HCT116 (cell line): Measurements from ENCODE around the gene ZNF561. TPM values are rescaled to one million over a fixed set of nuclear protein-coding genes. Genes with fewer than 3 reads are reported as not detected.

Experiments
- ATAC-seq: fragments of 200-7000 bp; cut with Tn5 transposase; 2 replicates; pipeline ENCODE4 v1.9.1; 2020; ENCODE audit warnings: mild to moderate bottlenecking, moderate library complexity
- BruUV-seq: library from RNA; stranded (reverse); fragments of 400-500 nt; replicated peaks from 2 replicates; lab custom pipeline; 2021; lab: Mats Ljungman, UMichigan
- CTCF ChIA-PET: fragments of 300-600 bp; sonication (Branson Sonifier 250); formaldehyde crosslinking; loops from one replicate; lab custom pipeline; 2021; ENCODE audit warnings: antibody characterized with exemption; lab: Charles Lee
- POLR2A ChIA-PET: fragments of 300-600, 350-600 bp; sonication (Branson Sonifier 250); formaldehyde crosslinking; loops from one replicate; lab custom pipeline; 2021; ENCODE audit warnings: antibody characterized with exemption; lab: Charles Lee
- RAD21 ChIA-PET, 2 experiments: fragments of 300-600 bp; sonication (Branson Sonifier 250); formaldehyde crosslinking; loops; one replicate each; lab custom pipeline; 2023; ENCODE audit warnings: low total read pairs in 2 of 2; ENCODE audit not compliant: uncharacterized antibody in 2 of 2, unreplicated experiment in 2 of 2, low non-redundant PET in 1 of 2; lab: Charles Lee
- DNase-seq: peaks from one replicate; pipeline ENCODE4 v3.0.0-alpha.2; 2010; ENCODE audit warnings: low read depth, low spot score
- H2AFZ ChIP-seq: fragments of 200-600 bp; shearing (Covaris generic), sonication (generic); 2 replicates; pipeline ENCODE4 v1.6.1; 2017; ENCODE audit warnings: low read depth, mixed run types, mixed read lengths, antibody characterized with exemption, low read length; ENCODE audit not compliant: poor library complexity, severe bottlenecking
- H3K27ac ChIP-seq: 2 replicates; pipeline ENCODE4 v1.5.1; 2012; ENCODE audit warnings: low read depth, low read length
- H3K27me3 ChIP-seq: fragments of 200-600 bp; sonication (generic); 2 replicates; pipeline ENCODE4 v1.6.1; 2016; ENCODE audit warnings: mixed run types, low read length, mixed read lengths; ENCODE audit not compliant: insufficient read depth
- H3K36me3 ChIP-seq, 2 experiments: fragments of 200-500 bp in 1 of 2; fragments of 200-600 bp in 1 of 2; sonication (Bioruptor generic) in 1 of 2; sonication (generic) in 1 of 2; 2 replicates each; pipeline versions ENCODE4 v1.5.1 to v1.6.1; 2014 to 2016; ENCODE audit warnings: low read length in 2 of 2, inconsistent platforms in 1 of 2, mixed read lengths in 1 of 2, mixed run types in 1 of 2; ENCODE audit not compliant: insufficient read depth in 2 of 2, control insufficient read depth in 1 of 2
- H3K4me1 ChIP-seq, 2 experiments: fragments of 200-600 bp in 1 of 2; sonication (generic) in 1 of 2; 2 replicates each; pipeline versions ENCODE4 v1.5.1 to v1.6.1; 2012 to 2017; ENCODE audit warnings: low read length in 2 of 2, inconsistent platforms in 1 of 2, mild to moderate bottlenecking in 1 of 2, mixed read lengths in 1 of 2, mixed run types in 1 of 2, moderate library complexity in 1 of 2; ENCODE audit not compliant: insufficient read depth in 2 of 2, control insufficient read depth in 1 of 2
- H3K4me2 ChIP-seq: fragments of 200-600 bp; sonication (generic); 2 replicates; pipeline ENCODE4 v1.6.1; 2017; ENCODE audit warnings: mixed run types, low read length, mixed read lengths
- H3K4me3 ChIP-seq, 2 experiments: fragments of 200-600 bp in 1 of 2; sonication (generic) in 1 of 2; replicated peaks in 1 of 2; 2 replicates each; pipeline ENCODE4 v1.5.1; 2011 to 2016; ENCODE audit warnings: low read length in 2 of 2, control low read depth in 1 of 2, low read depth in 1 of 2, mild to moderate bottlenecking in 1 of 2, mixed read lengths in 1 of 2, mixed run types in 1 of 2
- H3K79me2 ChIP-seq: fragments of 200-600 bp; sonication (generic); 2 replicates; pipeline ENCODE4 v1.6.1; 2017; ENCODE audit warnings: mild to moderate bottlenecking, mixed run types, low read length, moderate library complexity, mixed read lengths; ENCODE audit not compliant: insufficient read depth
- H3K9ac ChIP-seq: fragments of 200-600 bp; sonication (generic); 2 replicates; pipeline ENCODE4 v1.6.1; 2016; ENCODE audit warnings: low read length, mixed read lengths
- H3K9me2 ChIP-seq: fragments of 200-600 bp; sonication (generic), shearing (Covaris generic); 2 replicates; pipeline ENCODE4 v1.6.1; 2017; ENCODE audit warnings: mixed run types, mild to moderate bottlenecking, moderate library complexity; ENCODE audit not compliant: insufficient read depth
- H3K9me3 ChIP-seq, 2 experiments: fragments of 200-500 bp in 1 of 2; fragments of 200-600 bp in 1 of 2; sonication (Bioruptor generic) in 1 of 2; sonication (generic) in 1 of 2; 2 replicates each; pipeline ENCODE4 v1.6.1; 2014 to 2017; ENCODE audit warnings: low read length in 2 of 2, mixed read lengths in 2 of 2, inconsistent platforms in 1 of 2, low read depth in 1 of 2, mild to moderate bottlenecking in 1 of 2, mixed run types in 1 of 2, moderate library complexity in 1 of 2; ENCODE audit not compliant: control insufficient read depth in 1 of 2, insufficient read depth in 1 of 2
- H4K20me1 ChIP-seq: fragments of 200-600 bp; sonication (generic), shearing (Covaris generic); 2 replicates; pipeline ENCODE4 v1.6.1; 2017; ENCODE audit warnings: mixed run types, mild to moderate bottlenecking, moderate library complexity; ENCODE audit not compliant: insufficient read depth
- ATF3 ChIP-seq: IDR thresholded peaks from 2 replicates; pipeline ENCODE4 v1.6.1; 2012
- CBX3 ChIP-seq: IDR thresholded peaks from 2 replicates; pipeline ENCODE4 v1.6.1; 2012; ENCODE audit warnings: low read depth
- CEBPB ChIP-seq: IDR thresholded peaks from 2 replicates; pipeline ENCODE4 v1.6.1; 2012; ENCODE audit warnings: low read depth
- CTCF ChIP-seq, 3 experiments: fragments of 200-600 bp in 1 of 3; sonication (generic) in 1 of 3; IDR thresholded peaks in 2 of 3; conservative IDR thresholded peaks in 1 of 3; 2 replicates each; pipeline ENCODE4 v1.5.1; 2012 to 2017; ENCODE audit warnings: low read depth in 2 of 3, low read length in 2 of 3, antibody characterized with exemption in 1 of 3, borderline replicate concordance in 1 of 3, control low read depth in 1 of 3, mild to moderate bottlenecking in 1 of 3, mixed read lengths in 1 of 3, mixed run types in 1 of 3, moderate library complexity in 1 of 3; ENCODE audit not compliant: insufficient read depth in 1 of 3
- EGR1 ChIP-seq: IDR thresholded peaks from 2 replicates; pipeline ENCODE4 v1.6.1; 2012; ENCODE audit warnings: low read depth
- ELF1 ChIP-seq: IDR thresholded peaks from 2 replicates; pipeline ENCODE4 v1.6.1; 2012; ENCODE audit warnings: low read depth, borderline replicate concordance
- EZH2phosphoT487 ChIP-seq: fragments of 200-600 bp; IDR thresholded peaks from 2 replicates; pipeline ENCODE4 v1.6.1; 2018; ENCODE audit warnings: antibody characterized with exemption, borderline replicate concordance
- FOSL1 ChIP-seq: IDR thresholded peaks from 2 replicates; pipeline ENCODE4 v1.6.1; 2012; ENCODE audit warnings: low read depth
- JUND ChIP-seq: IDR thresholded peaks from 2 replicates; pipeline ENCODE4 v1.6.1; 2012
- POLR2A ChIP-seq: IDR thresholded peaks from 2 replicates; pipeline ENCODE4 v1.7.0; 2011; ENCODE audit warnings: borderline replicate concordance; ENCODE audit not compliant: insufficient read depth, insufficient read length; ENCODE audit errors: extremely low read depth
- POLR2AphosphoS5 ChIP-seq: IDR thresholded peaks from 2 replicates; pipeline ENCODE4 v1.6.1; 2011; ENCODE audit warnings: mild to moderate bottlenecking, low read depth, low read length, moderate library complexity
- SIN3A ChIP-seq: IDR thresholded peaks from 2 replicates; pipeline ENCODE4 v1.6.1; 2012; ENCODE audit warnings: low read depth
- SP1 ChIP-seq: IDR thresholded peaks from 2 replicates; pipeline ENCODE4 v1.6.1; 2012; ENCODE audit warnings: low read depth
- SRF ChIP-seq: IDR thresholded peaks from 2 replicates; pipeline ENCODE4 v1.6.1; 2012; ENCODE audit warnings: low read depth
- TCF7L2 ChIP-seq: IDR thresholded peaks from 2 replicates; pipeline ENCODE4 v1.7.0; 2011; ENCODE audit warnings: borderline replicate concordance, inconsistent platforms; ENCODE audit not compliant: insufficient read depth, insufficient read length; ENCODE audit errors: extremely low read depth
- YY1 ChIP-seq: IDR thresholded peaks from 2 replicates; pipeline ENCODE4 v1.6.1; 2011; ENCODE audit warnings: low read length, low read depth, moderate library complexity, mild to moderate bottlenecking; ENCODE audit not compliant: insufficient replicate concordance; ENCODE audit errors: extremely low read depth
- ZFX ChIP-seq: fragments of 450-650 bp; IDR thresholded peaks from 2 replicates; pipeline ENCODE4 v1.6.1; 2017
- ZNF274 ChIP-seq: fragments of 200-500 bp; sonication (Bioruptor generic); IDR thresholded peaks from 2 replicates; pipeline ENCODE4 v1.6.1; 2014; ENCODE audit warnings: mild to moderate bottlenecking, low read depth, low read length, inconsistent platforms
- intact Hi-C: fragments of 100-400 bp; cut with micrococcal nuclease; formaldehyde crosslinking; loops from 2 replicates; pipeline ENCODE4 v1.10.0; 2022
- total RNA-seq: library from RNA; stranded (reverse); gene quantifications from one replicate; pipeline ENCODE4 v1.2.1, GENCODE V29; 2021; ENCODE audit not compliant: unreplicated experiment
- TF ChIP-seq, protein P1 (sequence below): IDR thresholded peaks from 2 replicates; pipeline ENCODE4 v1.6.1; 2012; ENCODE audit warnings: low read depth
- TF ChIP-seq, protein P2 (sequence below): IDR thresholded peaks from 2 replicates; pipeline ENCODE4 v1.6.1; 2011; ENCODE audit warnings: mild to moderate bottlenecking, low read length, moderate library complexity; ENCODE audit not compliant: insufficient replicate concordance; ENCODE audit errors: extremely low read depth
- TF ChIP-seq, protein P3 (sequence below): IDR thresholded peaks from 2 replicates; pipeline ENCODE4 v1.6.1; 2012

Gene ZNF561
- total RNA-seq, 1 experiment from 2014 or later, result 31.3 TPM

DNA sequence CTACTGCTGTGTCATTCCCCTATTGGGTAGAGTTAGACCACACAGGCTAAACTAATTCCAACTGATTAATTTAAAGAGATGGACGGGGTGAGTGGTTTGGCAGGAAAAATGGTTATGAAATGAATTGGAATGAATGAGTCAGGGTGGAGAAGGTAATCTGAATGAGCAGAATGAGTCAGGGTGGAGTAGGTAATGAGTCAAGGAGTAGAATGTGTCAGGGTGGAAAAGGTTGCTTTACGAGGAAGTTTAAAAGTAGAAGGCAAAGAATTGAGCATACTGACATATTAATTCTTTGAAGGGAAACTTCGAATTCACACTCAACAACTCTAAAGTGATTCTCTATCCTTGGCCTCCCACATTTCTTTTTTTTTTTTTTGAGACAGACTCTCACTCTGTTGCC is 24.0 kb downstream of the ZNF561 start:
- H3K9me3 ChIP-seq, result no peaks in the 10 kb centered on the region
- no peaks in the 10 kb centered on the region for H3K9me2 ChIP-seq
- no peaks in the 10 kb centered on the region for H4K20me1 ChIP-seq
- H3K9ac ChIP-seq, result peak overlapping the region; percentile 27
- H3K27ac ChIP-seq, result peak overlapping the region; percentile 71; the same call in 1 of the 2 replicates
- no peak overlapping the region for H2AFZ ChIP-seq
- H3K4me2 ChIP-seq, result peak overlapping the region; percentile 59
- ATAC-seq (peak; percentile 87), DNase-seq (peak; percentile 86)
- peaks cover 7 to 36% of the 10 kb centered on the region in 2 experiments; a peak in 3 of 4 replicates for H3K4me1 ChIP-seq
- intact Hi-C loops, result no loop called here
- RAD21 ChIA-PET, result no interaction called here
- no TSS peak for BruUV-seq
- H3K4me3 ChIP-seq, result peak overlapping the region in 1 of 2 experiments; percentile 30; a peak in 2 of 4 replicates
- H3K36me3 ChIP-seq, result no peaks in the 10 kb centered on the region
- CTCF ChIA-PET, result no interaction called here
- no peaks in the 10 kb centered on the region for H3K79me2 ChIP-seq
- POLR2A ChIA-PET, result no interaction called here
- no peaks in the 10 kb centered on the region for H3K27me3 ChIP-seq
- TF ChIP-seq, protein P1, sequence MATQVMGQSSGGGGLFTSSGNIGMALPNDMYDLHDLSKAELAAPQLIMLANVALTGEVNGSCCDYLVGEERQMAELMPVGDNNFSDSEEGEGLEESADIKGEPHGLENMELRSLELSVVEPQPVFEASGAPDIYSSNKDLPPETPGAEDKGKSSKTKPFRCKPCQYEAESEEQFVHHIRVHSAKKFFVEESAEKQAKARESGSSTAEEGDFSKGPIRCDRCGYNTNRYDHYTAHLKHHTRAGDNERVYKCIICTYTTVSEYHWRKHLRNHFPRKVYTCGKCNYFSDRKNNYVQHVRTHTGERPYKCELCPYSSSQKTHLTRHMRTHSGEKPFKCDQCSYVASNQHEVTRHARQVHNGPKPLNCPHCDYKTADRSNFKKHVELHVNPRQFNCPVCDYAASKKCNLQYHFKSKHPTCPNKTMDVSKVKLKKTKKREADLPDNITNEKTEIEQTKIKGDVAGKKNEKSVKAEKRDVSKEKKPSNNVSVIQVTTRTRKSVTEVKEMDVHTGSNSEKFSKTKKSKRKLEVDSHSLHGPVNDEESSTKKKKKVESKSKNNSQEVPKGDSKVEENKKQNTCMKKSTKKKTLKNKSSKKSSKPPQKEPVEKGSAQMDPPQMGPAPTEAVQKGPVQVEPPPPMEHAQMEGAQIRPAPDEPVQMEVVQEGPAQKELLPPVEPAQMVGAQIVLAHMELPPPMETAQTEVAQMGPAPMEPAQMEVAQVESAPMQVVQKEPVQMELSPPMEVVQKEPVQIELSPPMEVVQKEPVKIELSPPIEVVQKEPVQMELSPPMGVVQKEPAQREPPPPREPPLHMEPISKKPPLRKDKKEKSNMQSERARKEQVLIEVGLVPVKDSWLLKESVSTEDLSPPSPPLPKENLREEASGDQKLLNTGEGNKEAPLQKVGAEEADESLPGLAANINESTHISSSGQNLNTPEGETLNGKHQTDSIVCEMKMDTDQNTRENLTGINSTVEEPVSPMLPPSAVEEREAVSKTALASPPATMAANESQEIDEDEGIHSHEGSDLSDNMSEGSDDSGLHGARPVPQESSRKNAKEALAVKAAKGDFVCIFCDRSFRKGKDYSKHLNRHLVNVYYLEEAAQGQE, result no peak
- no peak for TF ChIP-seq ZFX
- peak; percentile 73 for TF ChIP-seq SIN3A
- TF ChIP-seq ELF1, result no peak
- TF ChIP-seq ZNF274, result no peak
- peak; percentile 94 for TF ChIP-seq CBX3
- no peak for TF ChIP-seq TCF7L2
- TF ChIP-seq POLR2A, result no peak
- TF ChIP-seq FOSL1, result peak; percentile 98
- peak; percentile 94 for TF ChIP-seq CEBPB
- TF ChIP-seq, protein P2, sequence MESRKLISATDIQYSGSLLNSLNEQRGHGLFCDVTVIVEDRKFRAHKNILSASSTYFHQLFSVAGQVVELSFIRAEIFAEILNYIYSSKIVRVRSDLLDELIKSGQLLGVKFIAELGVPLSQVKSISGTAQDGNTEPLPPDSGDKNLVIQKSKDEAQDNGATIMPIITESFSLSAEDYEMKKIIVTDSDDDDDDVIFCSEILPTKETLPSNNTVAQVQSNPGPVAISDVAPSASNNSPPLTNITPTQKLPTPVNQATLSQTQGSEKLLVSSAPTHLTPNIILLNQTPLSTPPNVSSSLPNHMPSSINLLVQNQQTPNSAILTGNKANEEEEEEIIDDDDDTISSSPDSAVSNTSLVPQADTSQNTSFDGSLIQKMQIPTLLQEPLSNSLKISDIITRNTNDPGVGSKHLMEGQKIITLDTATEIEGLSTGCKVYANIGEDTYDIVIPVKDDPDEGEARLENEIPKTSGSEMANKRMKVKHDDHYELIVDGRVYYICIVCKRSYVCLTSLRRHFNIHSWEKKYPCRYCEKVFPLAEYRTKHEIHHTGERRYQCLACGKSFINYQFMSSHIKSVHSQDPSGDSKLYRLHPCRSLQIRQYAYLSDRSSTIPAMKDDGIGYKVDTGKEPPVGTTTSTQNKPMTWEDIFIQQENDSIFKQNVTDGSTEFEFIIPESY, result no peak
- peak; percentile 46; the same call in 1 of the 2 replicates for TF ChIP-seq EGR1
- TF ChIP-seq SP1, result peak; percentile 95
- peak; percentile 53; the same call in 1 of the 2 replicates for TF ChIP-seq POLR2AphosphoS5
- TF ChIP-seq ATF3, result 0 out of 2 replicates have a peak, but pooled peaks have one; percentile 51
- peak; percentile 97 for TF ChIP-seq JUND
- TF ChIP-seq YY1, result no peak
- TF ChIP-seq SRF, result peak; percentile 65; the same call in 1 of the 2 replicates
- no peak for TF ChIP-seq EZH2phosphoT487
- TF ChIP-seq, protein P3, sequence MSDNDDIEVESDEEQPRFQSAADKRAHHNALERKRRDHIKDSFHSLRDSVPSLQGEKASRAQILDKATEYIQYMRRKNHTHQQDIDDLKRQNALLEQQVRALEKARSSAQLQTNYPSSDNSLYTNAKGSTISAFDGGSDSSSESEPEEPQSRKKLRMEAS, result peak; percentile 57
- TF ChIP-seq CTCF (IDR thresholded peaks at IDR 0.05 in 2 of 3, conservative IDR thresholded peaks at IDR 0.05 in 1 of 3; ENCODE audit: borderline replicate concordance in 1 of 3, insufficient read depth in 1 of 3, low read depth in 2 of 3, low read length in 2 of 3), result no peak
